22Rv1 (cell line): Measurements from ENCODE around the gene ACAP2.

Experiments used
- ZFX ChIP-seq: fragments of 450-650 bp; IDR thresholded peaks from 2 replicates; pipeline ENCODE4 v1.6.1; 2017; ENCODE audit warnings: antibody characterized with exemption, borderline replicate concordance
- TF ChIP-seq, protein P1 (sequence below): fragments of 450-650 bp; IDR thresholded peaks from 2 replicates; pipeline ENCODE4 v1.5.1; 2017; ENCODE audit warnings: mild to moderate bottlenecking

DNA sequence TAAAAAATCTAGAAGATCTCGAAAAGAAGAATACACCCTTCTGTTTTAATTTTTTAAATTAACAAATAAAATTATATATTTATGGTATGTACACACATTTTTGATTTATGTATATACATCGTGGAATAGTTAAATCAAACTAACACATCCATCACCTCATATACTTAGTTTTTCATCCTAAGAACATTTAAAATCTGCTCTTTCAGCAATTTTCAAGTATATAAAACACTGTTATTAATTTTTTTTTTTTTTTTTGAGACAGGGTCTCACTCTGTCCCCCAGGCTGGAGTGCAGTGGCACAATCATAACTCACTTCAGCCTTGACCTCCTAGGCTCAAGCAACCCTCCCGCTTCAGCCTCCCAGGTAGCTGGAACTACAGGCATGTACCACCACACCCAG lies 32.8 kb upstream of the ACAP2 start:
- TF ChIP-seq, protein P1, sequence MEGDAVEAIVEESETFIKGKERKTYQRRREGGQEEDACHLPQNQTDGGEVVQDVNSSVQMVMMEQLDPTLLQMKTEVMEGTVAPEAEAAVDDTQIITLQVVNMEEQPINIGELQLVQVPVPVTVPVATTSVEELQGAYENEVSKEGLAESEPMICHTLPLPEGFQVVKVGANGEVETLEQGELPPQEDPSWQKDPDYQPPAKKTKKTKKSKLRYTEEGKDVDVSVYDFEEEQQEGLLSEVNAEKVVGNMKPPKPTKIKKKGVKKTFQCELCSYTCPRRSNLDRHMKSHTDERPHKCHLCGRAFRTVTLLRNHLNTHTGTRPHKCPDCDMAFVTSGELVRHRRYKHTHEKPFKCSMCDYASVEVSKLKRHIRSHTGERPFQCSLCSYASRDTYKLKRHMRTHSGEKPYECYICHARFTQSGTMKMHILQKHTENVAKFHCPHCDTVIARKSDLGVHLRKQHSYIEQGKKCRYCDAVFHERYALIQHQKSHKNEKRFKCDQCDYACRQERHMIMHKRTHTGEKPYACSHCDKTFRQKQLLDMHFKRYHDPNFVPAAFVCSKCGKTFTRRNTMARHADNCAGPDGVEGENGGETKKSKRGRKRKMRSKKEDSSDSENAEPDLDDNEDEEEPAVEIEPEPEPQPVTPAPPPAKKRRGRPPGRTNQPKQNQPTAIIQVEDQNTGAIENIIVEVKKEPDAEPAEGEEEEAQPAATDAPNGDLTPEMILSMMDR: no peak
- TF ChIP-seq ZFX: no peak
